GM18907 (cell line): Measurements from ENCODE around the gene ZNF853.

Source experiments
- ATAC-seq: cut with Tn5 transposase; IDR thresholded peaks from one replicate; pipeline ENCODE4 v1.9.1; 2021; ENCODE audit warnings: mild to moderate bottlenecking, moderate library complexity; ENCODE audit not compliant: unreplicated experiment

The ZNF853 gene

GRCh38 chr7:6604458-6604857, 11.0 kb upstream of the ZNF853 start:
- no peak for ATAC-seq

GRCh38 chr7:6606866-6607583, 8.4 kb upstream of the ZNF853 start:
- ATAC-seq, result no peak

GRCh38 chr7:6607651-6608051, 7.8 kb upstream of the ZNF853 start:
- no peak for ATAC-seq

GRCh38 chr7:6608081-6608480, 7.3 kb upstream of the ZNF853 start:
- ATAC-seq, result no peak

- ATAC-seq, result no peak
Measured at GRCh38 chr7:6608794-6609193, 6.6 kb upstream of the ZNF853 start.

- ATAC-seq, result no peak
Measured at GRCh38 chr7:6612819-6613218, 2.6 kb upstream of the ZNF853 start.

- no peak for ATAC-seq
Measured at GRCh38 chr7:6613706-6614105, 1.7 kb upstream of the ZNF853 start.

GRCh38 chr7:6615723-6616555, 529 bp downstream of the ZNF853 start:
- no peak for ATAC-seq

- ATAC-seq, result no peak
Measured at GRCh38 chr7:6616854-6617643, 1.6 kb downstream of the ZNF853 start.

GRCh38 chr7:6618621-6619020, 3.2 kb downstream of the ZNF853 start:
- no peak for ATAC-seq

- no peak for ATAC-seq
Measured at GRCh38 chr7:6619961-6620360, 4.6 kb downstream of the ZNF853 start.

GRCh38 chr7:6621195-6622133, 6.1 kb downstream of the ZNF853 start:
- no peak for ATAC-seq

- no peak for ATAC-seq
Measured at GRCh38 chr7:6622134-6622710, 6.8 kb downstream of the ZNF853 start.

GRCh38 chr7:6623589-6624245, 8.3 kb downstream of the ZNF853 start:
- ATAC-seq, result peak; percentile 55

- no peak for ATAC-seq
Measured at GRCh38 chr7:6624246-6624611, 8.8 kb downstream of the ZNF853 start.

- no peak for ATAC-seq
Measured at GRCh38 chr7:6628045-6628444, 12.6 kb downstream of the ZNF853 start.

GRCh38 chr7:6630007-6630849, 14.8 kb downstream of the ZNF853 start:
- ATAC-seq, result no peak

GRCh38 chr7:6631605-6632004, 16.2 kb downstream of the ZNF853 start:
- no peak for ATAC-seq

- no peak for ATAC-seq
Measured at GRCh38 chr7:6634021-6634420, 18.6 kb downstream of the ZNF853 start.
